SK-N-SH (cell line): ENCODE data around the gene LDLRAP1. TPM values are rescaled to one million over a fixed set of nuclear protein-coding genes. Genes with fewer than 3 reads are reported as not detected.
"Not testable (repeated sequence)": the region's sequence is repeated elsewhere in the genome, so short reads cannot be mapped to it uniquely, and the experiment has no call there.

Experiments
- CTCF ChIA-PET: fragments of 300-600, 350-600 bp; formaldehyde crosslinking; extraction: SDS; loops from one replicate; lab custom pipeline; 2021; lab: Yijun Ruan, JAX
- POLR2A ChIA-PET: fragments of 350-600 bp; sonication (Branson Sonifier 250); formaldehyde crosslinking; extraction: SDS; loops from one replicate; lab custom pipeline; 2020; ENCODE audit warnings: antibody characterized with exemption, inconsistent platforms; lab: Yijun Ruan, JAX
- DNase-seq: peaks from one replicate; pipeline ENCODE4 v3.0.0; 2012
- H2AFZ ChIP-seq: fragments of 200-600 bp; sonication (generic); 2 replicates; pipeline ENCODE4 v1.8.1; 2016; ENCODE audit warnings: antibody characterized with exemption, mild to moderate bottlenecking, low read depth
- H3F3A ChIP-seq: fragments of 200-600 bp; sonication (generic); replicated peaks from 2 replicates; pipeline ENCODE3; 2016; ENCODE audit warnings: antibody characterized with exemption, mild to moderate bottlenecking; ENCODE audit not compliant: insufficient read depth
- H3K27ac ChIP-seq, 2 experiments: fragments of 200-500 bp in 1 of 2; fragments of 200-600 bp in 1 of 2; sonication (Bioruptor generic) in 1 of 2; sonication (generic), shearing (Covaris generic) in 1 of 2; 2 replicates each; pipeline versions ENCODE4 v1.5.1 to v1.6.1; 2014 to 2016; ENCODE audit warnings: low read depth in 2 of 2, inconsistent platforms in 1 of 2, low read length in 1 of 2, mild to moderate bottlenecking in 1 of 2, mixed read lengths in 1 of 2
- H3K27me3 ChIP-seq: fragments of 200-600 bp; sonication (generic), shearing (Covaris generic); 2 replicates; pipeline ENCODE4 v1.6.1; 2016; ENCODE audit warnings: mixed run types; ENCODE audit not compliant: insufficient read depth
- H3K36me3 ChIP-seq, 2 experiments: fragments of 200-500 bp in 1 of 2; fragments of 200-600 bp in 1 of 2; sonication (Bioruptor generic) in 1 of 2; sonication (generic) in 1 of 2; replicated peaks in 1 of 2; 2 replicates each; pipeline versions ENCODE3 to v1.5.1; 2014 to 2016; ENCODE audit warnings: low read length in 1 of 2, mild to moderate bottlenecking in 1 of 2; ENCODE audit not compliant: insufficient read depth in 2 of 2, control insufficient read depth in 1 of 2
- H3K4me1 ChIP-seq, 2 experiments: fragments of 200-500 bp in 1 of 2; fragments of 200-600 bp in 1 of 2; sonication (Bioruptor generic) in 1 of 2; sonication (generic), shearing (Covaris generic) in 1 of 2; 2 replicates each; pipeline versions ENCODE4 v1.5.1 to v1.6.1; 2014 to 2016; ENCODE audit warnings: low read depth in 1 of 2, low read length in 1 of 2, mixed run types in 1 of 2; ENCODE audit not compliant: insufficient read depth in 2 of 2, control insufficient read depth in 1 of 2
- H3K4me2 ChIP-seq: fragments of 200-600 bp; sonication (generic), shearing (Covaris generic); 2 replicates; pipeline ENCODE4 v1.6.1; 2017; ENCODE audit warnings: mixed run types
- H3K4me3 ChIP-seq, 2 experiments: fragments of 200-500 bp in 1 of 2; fragments of 200-600 bp in 1 of 2; sonication (Bioruptor generic) in 1 of 2; sonication (generic), shearing (Covaris generic) in 1 of 2; 2 replicates each; pipeline versions ENCODE4 v1.5.1 to v1.8.1; 2014 to 2016; ENCODE audit warnings: low read depth in 2 of 2, inconsistent platforms in 1 of 2, low read length in 1 of 2, mild to moderate bottlenecking in 1 of 2, mixed read lengths in 1 of 2, moderate library complexity in 1 of 2
- H3K79me2 ChIP-seq: fragments of 200-600 bp; sonication (generic); 2 replicates; pipeline ENCODE4 v1.8.1; 2017; ENCODE audit warnings: mild to moderate bottlenecking; ENCODE audit not compliant: insufficient read depth
- H3K9ac ChIP-seq: fragments of 200-600 bp; sonication (generic); 2 replicates; pipeline ENCODE4 v1.6.1; 2017; ENCODE audit warnings: mixed run types
- H3K9me2 ChIP-seq: fragments of 200-600 bp; sonication (generic); 2 replicates; pipeline ENCODE4 v1.6.1; 2017; ENCODE audit warnings: mixed run types
- H3K9me3 ChIP-seq: fragments of 200-600 bp; sonication (generic); 2 replicates; pipeline ENCODE4 v1.6.1; 2017; ENCODE audit warnings: mixed run types, mild to moderate bottlenecking, moderate library complexity
- H4K20me1 ChIP-seq: fragments of 200-600 bp; sonication (generic); 2 replicates; pipeline ENCODE4 v1.6.1; 2017; ENCODE audit warnings: mild to moderate bottlenecking, mixed run types; ENCODE audit not compliant: insufficient read depth
- CHD2 ChIP-seq: fragments of 150-350 bp; IDR thresholded peaks from 2 replicates; pipeline ENCODE4 v1.6.1; 2018; ENCODE audit warnings: low read length; ENCODE audit not compliant: partially characterized antibody
- EP300 ChIP-seq, 2 experiments: IDR thresholded peaks; 2 replicates each; pipeline versions ENCODE4 v1.4.0 to v1.6.1; 2012; ENCODE audit warnings: borderline replicate concordance in 1 of 2, low read depth in 1 of 2, low read length in 1 of 2
- FOXM1 ChIP-seq: IDR thresholded peaks from 2 replicates; pipeline ENCODE4 v1.4.0; 2012; ENCODE audit warnings: low read depth, mild to moderate bottlenecking
- GABPA ChIP-seq: IDR thresholded peaks from 2 replicates; pipeline ENCODE4 v1.4.0; 2012; ENCODE audit warnings: low read depth, mild to moderate bottlenecking
- GATA2 ChIP-seq: sonication (generic); formaldehyde crosslinking; IDR thresholded peaks from 2 replicates; pipeline ENCODE4 v1.5.0; 2020; ENCODE audit warnings: mild to moderate bottlenecking, missing genetic modification reagents
- MEF2A ChIP-seq: IDR thresholded peaks from 2 replicates; pipeline ENCODE4 v1.4.0; 2012; ENCODE audit warnings: low read depth, borderline replicate concordance
- NFIC ChIP-seq: IDR thresholded peaks from 2 replicates; pipeline ENCODE4 v1.4.0; 2012; ENCODE audit warnings: borderline replicate concordance
- RFX5 ChIP-seq: IDR thresholded peaks from 2 replicates; pipeline ENCODE4 v1.6.1; 2012; ENCODE audit warnings: mild to moderate bottlenecking, improper control_type of control experiment, low read length
- RXRA ChIP-seq: IDR thresholded peaks from 2 replicates; pipeline ENCODE4 v1.4.0; 2012; ENCODE audit warnings: low read depth, mild to moderate bottlenecking, borderline replicate concordance
- TCF12 ChIP-seq: IDR thresholded peaks from 2 replicates; pipeline ENCODE4 v1.4.0; 2012
- TEAD4 ChIP-seq: IDR thresholded peaks from 2 replicates; pipeline ENCODE4 v1.4.0; 2012; ENCODE audit warnings: mild to moderate bottlenecking, borderline replicate concordance; ENCODE audit not compliant: insufficient read depth
- YY1 ChIP-seq: IDR thresholded peaks from 2 replicates; pipeline ENCODE4 v1.4.0; 2012; ENCODE audit warnings: low read depth, mild to moderate bottlenecking
- WGBS: methylation state at CpG from one replicate; pipeline ENCODE4 v1.1.6; 2017; ENCODE audit warnings: low lambda C conversion rate; 5-methylcytosine and 5-hydroxymethylcytosine counted together
- polyA plus RNA-seq, 3 experiments: library from polyadenylated mRNA; depleted of rRNA; stranded (reverse); fragments of >200 nt; gene quantifications; 2 replicates each; pipeline ENCODE4 v1.2.3, GENCODE V29; 2012
- TF ChIP-seq, protein P1 (sequence below): fragments of 200-600 bp; sonication (generic); IDR thresholded peaks from 2 replicates; pipeline ENCODE4 v1.6.1; 2017; ENCODE audit warnings: antibody characterized with exemption, mild to moderate bottlenecking, moderate library complexity
- TF ChIP-seq, protein P2 (sequence below): IDR thresholded peaks from 2 replicates; pipeline ENCODE4 v1.4.0; 2012; ENCODE audit warnings: low read depth, borderline replicate concordance
- TF ChIP-seq, protein P3 (sequence below): IDR thresholded peaks from 2 replicates; pipeline ENCODE4; 2012
- TF ChIP-seq, protein P4 (sequence below): IDR thresholded peaks from 2 replicates; pipeline ENCODE4 v1.4.0; 2012; ENCODE audit warnings: low read depth, borderline replicate concordance

The LDLRAP1 gene
- polyA plus RNA-seq, 1 of the 3 experiments (the other 2 are of a cell fraction): 19.1 TPM

DNA sequence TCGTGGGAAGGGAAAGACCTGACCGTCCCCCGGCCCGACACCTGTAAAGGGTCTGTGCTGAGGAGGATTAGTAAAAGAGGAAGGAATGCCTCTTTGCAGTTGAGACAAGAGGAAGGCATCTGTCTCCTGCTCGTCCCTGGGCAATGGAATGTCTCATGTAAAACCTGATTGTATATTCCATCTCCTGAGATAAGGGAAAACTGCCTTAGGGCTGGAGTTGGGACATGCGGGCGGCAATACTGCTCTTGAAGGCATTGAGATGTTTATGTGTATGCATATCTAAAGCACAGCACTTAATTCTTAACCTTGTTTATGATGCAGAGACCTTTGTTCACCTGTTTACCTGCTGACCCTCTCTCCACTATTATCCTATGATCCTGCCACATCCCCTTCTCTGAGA lies 44.8 kb downstream of the LDLRAP1 start:
- H3K27ac ChIP-seq, DNase-seq, H3K79me2 ChIP-seq, H3K4me3 ChIP-seq, H3K4me1 ChIP-seq, CTCF ChIA-PET, H3K9me2 ChIP-seq, H3K4me2 ChIP-seq, POLR2A ChIA-PET, H3K9ac ChIP-seq, H3K9me3 ChIP-seq, H3K36me3 ChIP-seq, H3F3A ChIP-seq, H3K27me3 ChIP-seq, H4K20me1 ChIP-seq, H2AFZ ChIP-seq: not testable (repeated sequence)
- WGBS: 57% methylated on average over 7 of the region's 7 CpGs

DNA sequence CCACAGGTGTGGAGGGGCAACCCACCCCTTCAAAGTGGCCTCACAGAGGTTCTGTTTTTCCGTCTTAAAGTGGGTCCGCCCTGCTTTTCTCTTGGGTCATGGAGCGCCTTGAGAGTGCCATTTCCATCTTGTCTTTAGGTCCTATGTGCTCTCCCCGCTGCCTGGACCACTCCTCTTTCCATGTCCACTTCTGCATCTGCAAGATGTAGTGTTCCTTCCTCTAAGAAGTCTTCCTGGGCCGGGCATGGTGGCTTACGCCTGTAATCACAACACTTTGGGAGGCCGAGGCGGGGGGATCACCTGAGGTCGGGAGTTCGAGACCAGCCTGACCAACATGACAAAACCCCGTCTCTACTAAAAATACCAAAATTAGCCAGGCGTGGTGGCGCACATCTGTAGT lies 45.4 kb downstream of the LDLRAP1 start:
- DNase-seq, H3K27ac ChIP-seq, H3K9ac ChIP-seq, POLR2A ChIA-PET, H3F3A ChIP-seq, H3K36me3 ChIP-seq, H4K20me1 ChIP-seq, H3K27me3 ChIP-seq, H3K9me2 ChIP-seq, H3K79me2 ChIP-seq, H3K4me3 ChIP-seq, H3K4me1 ChIP-seq, H2AFZ ChIP-seq, H3K4me2 ChIP-seq, H3K9me3 ChIP-seq: not testable (repeated sequence)
- CTCF ChIA-PET: interaction anchor here (1.4 to 1.6 kb wide), 3 partner anchors 15 to 219 kb away, joined by 3 to 8 read pairs (median 6); no protein-coding TSS in a partner anchor
- whole genome bisulfite sequencing: 82% methylated on average over 11 of the region's 13 CpGs

DNA sequence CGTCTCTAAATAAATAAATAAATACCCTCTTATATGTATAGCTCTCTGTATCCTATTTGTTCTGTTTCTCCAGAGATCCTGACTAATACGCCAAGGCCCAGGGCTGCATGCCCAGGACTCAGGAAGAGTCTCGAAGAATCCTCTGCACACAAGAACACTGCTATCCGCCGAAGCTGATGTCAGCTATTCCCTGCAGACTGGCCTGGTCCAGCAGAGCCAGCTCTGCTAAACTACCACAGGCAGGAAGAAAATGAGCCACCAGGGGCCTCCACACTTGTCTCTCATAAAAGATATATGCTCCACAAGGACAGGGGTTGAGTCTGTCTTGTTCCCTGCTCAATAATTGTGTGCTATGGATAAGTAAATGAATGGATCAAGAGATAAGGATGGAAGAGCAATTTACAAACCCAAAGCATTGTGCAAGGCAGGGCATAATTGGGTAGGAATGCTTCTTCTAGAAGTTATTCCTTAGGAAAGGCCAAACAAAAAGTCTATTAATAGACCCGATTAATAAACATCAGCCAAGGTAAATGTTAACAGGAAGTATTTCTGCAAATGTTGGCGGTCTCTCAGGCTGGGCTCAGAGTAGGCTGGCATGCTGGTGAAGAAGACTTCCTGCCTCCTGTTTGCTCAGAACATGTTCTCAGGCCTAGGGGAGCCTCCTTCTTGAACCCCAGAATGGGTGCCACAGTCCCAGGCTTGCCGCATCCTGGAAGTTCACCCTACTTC lies 46.9 kb downstream of the LDLRAP1 start:
- no peak for DNase-seq
- ChIA-PET CTCF (interaction anchor here (0.7 to 1.6 kb wide), 4 partner anchors 17 to 217 kb away, joined by 3 to 8 read pairs (median 4); no protein-coding TSS in a partner anchor), POLR2A (no interaction called here)
- no peak overlapping the region for H3K9ac ChIP-seq
- H3F3A ChIP-seq: no peaks in the 10 kb centered on the region
- no peak overlapping the region for H3K27ac ChIP-seq
- H3K4me2 ChIP-seq: no peak overlapping the region
- H3K27me3 ChIP-seq: no peaks in the 10 kb centered on the region
- H4K20me1 ChIP-seq: no peaks in the 10 kb centered on the region
- no peak overlapping the region for H3K4me3 ChIP-seq
- 85% methylated on average over 8 of the region's 8 CpGs for WGBS
- H2AFZ ChIP-seq: no peak overlapping the region
- no peaks in the 10 kb centered on the region for H3K36me3 ChIP-seq
- no peaks in the 10 kb centered on the region for H3K9me3 ChIP-seq
- no peaks in the 10 kb centered on the region for H3K9me2 ChIP-seq
- no peaks in the 10 kb centered on the region; a peak in 1 of 4 replicates for H3K4me1 ChIP-seq
- H3K79me2 ChIP-seq: no peaks in the 10 kb centered on the region
- TF ChIP-seq CHD2 (no peak), RFX5 (no peak), FOXM1 (no peak), GABPA (no peak), TEAD4 (no peak), MEF2A (no peak), NFIC (no peak), RXRA (no peak), TCF12 (no peak), EP300 (IDR thresholded peaks at IDR 0.05; ENCODE audit: borderline replicate concordance in 1 of 2, low read depth in 1 of 2, low read length in 1 of 2) (no peak), GATA2 (no peak), YY1 (no peak)
- TF ChIP-seq, protein P1, sequence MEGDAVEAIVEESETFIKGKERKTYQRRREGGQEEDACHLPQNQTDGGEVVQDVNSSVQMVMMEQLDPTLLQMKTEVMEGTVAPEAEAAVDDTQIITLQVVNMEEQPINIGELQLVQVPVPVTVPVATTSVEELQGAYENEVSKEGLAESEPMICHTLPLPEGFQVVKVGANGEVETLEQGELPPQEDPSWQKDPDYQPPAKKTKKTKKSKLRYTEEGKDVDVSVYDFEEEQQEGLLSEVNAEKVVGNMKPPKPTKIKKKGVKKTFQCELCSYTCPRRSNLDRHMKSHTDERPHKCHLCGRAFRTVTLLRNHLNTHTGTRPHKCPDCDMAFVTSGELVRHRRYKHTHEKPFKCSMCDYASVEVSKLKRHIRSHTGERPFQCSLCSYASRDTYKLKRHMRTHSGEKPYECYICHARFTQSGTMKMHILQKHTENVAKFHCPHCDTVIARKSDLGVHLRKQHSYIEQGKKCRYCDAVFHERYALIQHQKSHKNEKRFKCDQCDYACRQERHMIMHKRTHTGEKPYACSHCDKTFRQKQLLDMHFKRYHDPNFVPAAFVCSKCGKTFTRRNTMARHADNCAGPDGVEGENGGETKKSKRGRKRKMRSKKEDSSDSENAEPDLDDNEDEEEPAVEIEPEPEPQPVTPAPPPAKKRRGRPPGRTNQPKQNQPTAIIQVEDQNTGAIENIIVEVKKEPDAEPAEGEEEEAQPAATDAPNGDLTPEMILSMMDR: no peak; the same call in 1 of the 2 replicates
- TF ChIP-seq, protein P2, sequence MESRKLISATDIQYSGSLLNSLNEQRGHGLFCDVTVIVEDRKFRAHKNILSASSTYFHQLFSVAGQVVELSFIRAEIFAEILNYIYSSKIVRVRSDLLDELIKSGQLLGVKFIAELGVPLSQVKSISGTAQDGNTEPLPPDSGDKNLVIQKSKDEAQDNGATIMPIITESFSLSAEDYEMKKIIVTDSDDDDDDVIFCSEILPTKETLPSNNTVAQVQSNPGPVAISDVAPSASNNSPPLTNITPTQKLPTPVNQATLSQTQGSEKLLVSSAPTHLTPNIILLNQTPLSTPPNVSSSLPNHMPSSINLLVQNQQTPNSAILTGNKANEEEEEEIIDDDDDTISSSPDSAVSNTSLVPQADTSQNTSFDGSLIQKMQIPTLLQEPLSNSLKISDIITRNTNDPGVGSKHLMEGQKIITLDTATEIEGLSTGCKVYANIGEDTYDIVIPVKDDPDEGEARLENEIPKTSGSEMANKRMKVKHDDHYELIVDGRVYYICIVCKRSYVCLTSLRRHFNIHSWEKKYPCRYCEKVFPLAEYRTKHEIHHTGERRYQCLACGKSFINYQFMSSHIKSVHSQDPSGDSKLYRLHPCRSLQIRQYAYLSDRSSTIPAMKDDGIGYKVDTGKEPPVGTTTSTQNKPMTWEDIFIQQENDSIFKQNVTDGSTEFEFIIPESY: no peak
- TF ChIP-seq, protein P3, sequence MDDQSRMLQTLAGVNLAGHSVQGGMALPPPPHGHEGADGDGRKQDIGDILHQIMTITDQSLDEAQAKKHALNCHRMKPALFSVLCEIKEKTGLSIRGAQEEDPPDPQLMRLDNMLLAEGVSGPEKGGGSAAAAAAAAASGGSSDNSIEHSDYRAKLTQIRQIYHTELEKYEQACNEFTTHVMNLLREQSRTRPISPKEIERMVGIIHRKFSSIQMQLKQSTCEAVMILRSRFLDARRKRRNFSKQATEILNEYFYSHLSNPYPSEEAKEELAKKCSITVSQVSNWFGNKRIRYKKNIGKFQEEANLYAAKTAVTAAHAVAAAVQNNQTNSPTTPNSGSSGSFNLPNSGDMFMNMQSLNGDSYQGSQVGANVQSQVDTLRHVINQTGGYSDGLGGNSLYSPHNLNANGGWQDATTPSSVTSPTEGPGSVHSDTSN: no peak
- TF ChIP-seq, protein P4, sequence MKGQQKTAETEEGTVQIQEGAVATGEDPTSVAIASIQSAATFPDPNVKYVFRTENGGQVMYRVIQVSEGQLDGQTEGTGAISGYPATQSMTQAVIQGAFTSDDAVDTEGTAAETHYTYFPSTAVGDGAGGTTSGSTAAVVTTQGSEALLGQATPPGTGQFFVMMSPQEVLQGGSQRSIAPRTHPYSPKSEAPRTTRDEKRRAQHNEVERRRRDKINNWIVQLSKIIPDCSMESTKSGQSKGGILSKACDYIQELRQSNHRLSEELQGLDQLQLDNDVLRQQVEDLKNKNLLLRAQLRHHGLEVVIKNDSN: no peak
